Liver (tissue), 9 donors: ENCODE data around the gene PLA2G6. TPM values are rescaled to one million over a fixed set of nuclear protein-coding genes. Genes with fewer than 3 reads are reported as not detected.

Source experiments
- DNase-seq: peaks from one replicate; pipeline ENCODE4 v3.0.0-alpha.2; 2017; ENCODE audit warnings: low spot score
- H3K27ac ChIP-seq, 2 donors: one replicate each; pipeline ENCODE4 v1.7.0; 2013; ENCODE audit warnings: inconsistent platforms in 2 of 2, low read length in 2 of 2, control low read depth in 1 of 2, low read depth in 1 of 2, mild to moderate bottlenecking in 1 of 2
- H3K27me3 ChIP-seq, 4 donors: one replicate each; pipeline versions ENCODE4 v1.6.1 to v1.7.0; 2013; ENCODE audit warnings: low read length in 3 of 4, inconsistent platforms in 1 of 4, mild to moderate bottlenecking in 1 of 4, moderate library complexity in 1 of 4; ENCODE audit not compliant: control insufficient read depth in 4 of 4, insufficient read depth in 4 of 4
- H3K36me3 ChIP-seq, 4 donors: one replicate each; pipeline versions ENCODE4 v1.6.1 to v1.7.0; 2013; ENCODE audit warnings: low read length in 3 of 4, mild to moderate bottlenecking in 3 of 4, low read depth in 1 of 4, moderate library complexity in 1 of 4; ENCODE audit not compliant: control insufficient read depth in 4 of 4, insufficient read depth in 3 of 4
- H3K4me1 ChIP-seq, 4 donors: one replicate each; pipeline versions ENCODE4 v1.6.1 to v1.7.0; 2013; ENCODE audit warnings: low read length in 3 of 4, mild to moderate bottlenecking in 3 of 4, moderate library complexity in 1 of 4; ENCODE audit not compliant: control insufficient read depth in 4 of 4, insufficient read depth in 4 of 4
- H3K4me3 ChIP-seq, 3 donors: one replicate each; pipeline versions ENCODE4 v1.6.1 to v1.7.0; 2013; ENCODE audit warnings: low read length in 3 of 3, control low read depth in 1 of 3, low read depth in 1 of 3, mild to moderate bottlenecking in 1 of 3
- H3K9ac ChIP-seq, 2 donors: one replicate each; pipeline ENCODE4 v1.7.0; 2013; ENCODE audit warnings: low read length in 2 of 2, mild to moderate bottlenecking in 2 of 2, moderate library complexity in 2 of 2, control low read depth in 1 of 2, low read depth in 1 of 2
- H3K9me3 ChIP-seq, 4 donors: one replicate each; pipeline versions ENCODE4 v1.6.1 to v1.7.0; 2013; ENCODE audit warnings: low read length in 3 of 4; ENCODE audit not compliant: control insufficient read depth in 4 of 4
- ATF3 ChIP-seq: IDR thresholded peaks from 2 replicates; pipeline ENCODE4 v1.6.1; 2016; ENCODE audit warnings: antibody characterized with exemption
- CTCF ChIP-seq: fragments of 150-350 bp; IDR thresholded peaks from 2 replicates; pipeline ENCODE4 v1.5.1; 2017; ENCODE audit warnings: improper control_type of control experiment, low read depth, low read length; ENCODE audit not compliant: missing input control
- HNF4A ChIP-seq, 2 donors: conservative IDR thresholded peaks; 2 replicates each; pipeline ENCODE4 v1.6.1; 2016; ENCODE audit warnings: antibody characterized with exemption in 2 of 2, mild to moderate bottlenecking in 2 of 2
- HNF4G ChIP-seq: IDR thresholded peaks from 2 replicates; pipeline ENCODE4 v1.6.1; 2016; ENCODE audit warnings: antibody characterized with exemption
- JUND ChIP-seq, 2 donors: IDR thresholded peaks; 2 replicates each; pipeline ENCODE4 v1.6.1; 2016; ENCODE audit warnings: antibody characterized with exemption in 2 of 2
- NR2F2 ChIP-seq: IDR thresholded peaks from 2 replicates; pipeline ENCODE4 v1.6.1; 2016; ENCODE audit warnings: antibody characterized with exemption
- RAD21 ChIP-seq, 2 donors: IDR thresholded peaks; 2 replicates each; pipeline ENCODE4 v1.6.1; 2016; ENCODE audit warnings: antibody characterized with exemption in 2 of 2, mild to moderate bottlenecking in 2 of 2
- RXRA ChIP-seq, 2 donors: IDR thresholded peaks; 2 replicates each; pipeline ENCODE4 v1.6.1; 2017 to 2018; ENCODE audit warnings: antibody characterized with exemption in 2 of 2, mild to moderate bottlenecking in 1 of 2
- TAF1 ChIP-seq: conservative IDR thresholded peaks from 2 replicates; pipeline ENCODE4 v1.6.1; 2016; ENCODE audit warnings: antibody characterized with exemption, mild to moderate bottlenecking
- YY1 ChIP-seq: IDR thresholded peaks from 2 replicates; pipeline ENCODE4 v1.6.1; 2016; ENCODE audit warnings: antibody characterized with exemption, mild to moderate bottlenecking
- WGBS: extraction: QIAGEN DNeasy Blood & Tissue Kit; methylation state at CpG from one replicate; pipeline ENCODE4 v1.1.7; 2013; 5-methylcytosine and 5-hydroxymethylcytosine counted together
- polyA plus RNA-seq, 2 donors: library from polyadenylated mRNA; stranded (reverse) in 1 of 2; unstranded in 1 of 2; fragments of 200-250 nt in 1 of 2; fragments of >200 nt in 1 of 2; fragmentation: Nextera tagmentation in 1 of 2; extraction: Ambion mirVana in 1 of 2; gene quantifications; one replicate each; pipeline versions ENCODE4 v1.2.1 to v1.2.3, GENCODE V29; 2013 to 2015
- total RNA-seq, 2 donors: library from RNA; depleted of rRNA; stranded (reverse); fragments of >200 nt; gene quantifications; one replicate each; pipeline ENCODE4 v1.2.3, GENCODE V29; 2014
- TF ChIP-seq, protein P1 (sequence below): IDR thresholded peaks from 2 replicates; pipeline ENCODE4 v1.6.1; 2016; ENCODE audit warnings: antibody characterized with exemption
- TF ChIP-seq, protein P2 (sequence below): IDR thresholded peaks from 2 replicates; pipeline ENCODE4 v1.6.1; 2016; ENCODE audit warnings: antibody characterized with exemption, mild to moderate bottlenecking
- donor health status: healthy.
- donor health status: healthy.
- donor health status: healthy.
- donor health status: healthy.
- donor health status: healthy.

PLA2G6 gene
- total and polyA plus RNA-seq, 4 donors, result 5.7 to 9.0 (median 7.2) TPM

- WGBS, result 81% methylated on average over 30 of the region's 30 CpGs
- peaks cover 11 to 25% (median 19%) of the 10 kb centered on the region in 4 donors for H3K4me1 ChIP-seq
- H3K9me3 ChIP-seq, result no peaks in the 10 kb centered on the region
- no peaks in the 10 kb centered on the region for H3K27me3 ChIP-seq
- TF ChIP-seq YY1 (no peak), NR2F2 (no peak), HNF4A (conservative IDR thresholded peaks at IDR 0.05) (no peak), HNF4G (no peak), ATF3 (no peak), TAF1 (no peak), CTCF (no peak)
- TF ChIP-seq, protein P1, sequence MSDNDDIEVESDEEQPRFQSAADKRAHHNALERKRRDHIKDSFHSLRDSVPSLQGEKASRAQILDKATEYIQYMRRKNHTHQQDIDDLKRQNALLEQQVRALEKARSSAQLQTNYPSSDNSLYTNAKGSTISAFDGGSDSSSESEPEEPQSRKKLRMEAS, result no peak
- TF ChIP-seq, protein P2, sequence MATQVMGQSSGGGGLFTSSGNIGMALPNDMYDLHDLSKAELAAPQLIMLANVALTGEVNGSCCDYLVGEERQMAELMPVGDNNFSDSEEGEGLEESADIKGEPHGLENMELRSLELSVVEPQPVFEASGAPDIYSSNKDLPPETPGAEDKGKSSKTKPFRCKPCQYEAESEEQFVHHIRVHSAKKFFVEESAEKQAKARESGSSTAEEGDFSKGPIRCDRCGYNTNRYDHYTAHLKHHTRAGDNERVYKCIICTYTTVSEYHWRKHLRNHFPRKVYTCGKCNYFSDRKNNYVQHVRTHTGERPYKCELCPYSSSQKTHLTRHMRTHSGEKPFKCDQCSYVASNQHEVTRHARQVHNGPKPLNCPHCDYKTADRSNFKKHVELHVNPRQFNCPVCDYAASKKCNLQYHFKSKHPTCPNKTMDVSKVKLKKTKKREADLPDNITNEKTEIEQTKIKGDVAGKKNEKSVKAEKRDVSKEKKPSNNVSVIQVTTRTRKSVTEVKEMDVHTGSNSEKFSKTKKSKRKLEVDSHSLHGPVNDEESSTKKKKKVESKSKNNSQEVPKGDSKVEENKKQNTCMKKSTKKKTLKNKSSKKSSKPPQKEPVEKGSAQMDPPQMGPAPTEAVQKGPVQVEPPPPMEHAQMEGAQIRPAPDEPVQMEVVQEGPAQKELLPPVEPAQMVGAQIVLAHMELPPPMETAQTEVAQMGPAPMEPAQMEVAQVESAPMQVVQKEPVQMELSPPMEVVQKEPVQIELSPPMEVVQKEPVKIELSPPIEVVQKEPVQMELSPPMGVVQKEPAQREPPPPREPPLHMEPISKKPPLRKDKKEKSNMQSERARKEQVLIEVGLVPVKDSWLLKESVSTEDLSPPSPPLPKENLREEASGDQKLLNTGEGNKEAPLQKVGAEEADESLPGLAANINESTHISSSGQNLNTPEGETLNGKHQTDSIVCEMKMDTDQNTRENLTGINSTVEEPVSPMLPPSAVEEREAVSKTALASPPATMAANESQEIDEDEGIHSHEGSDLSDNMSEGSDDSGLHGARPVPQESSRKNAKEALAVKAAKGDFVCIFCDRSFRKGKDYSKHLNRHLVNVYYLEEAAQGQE, result no peak
- no peak for DNase-seq
- no peak overlapping the region for H3K27ac ChIP-seq
- no peak overlapping the region for H3K4me3 ChIP-seq
- H3K9ac ChIP-seq, result no peak overlapping the region
- H3K36me3 ChIP-seq, result no peaks in the 10 kb centered on the region
Measured at GRCh38 chr22:38110863-38111852, 70.5 kb downstream of the PLA2G6 start.

- no peak within 1 kb of the TSS for H3K4me3 ChIP-seq
- H3K27me3 ChIP-seq, result no peaks in the 10 kb centered on the region
- H3K36me3 ChIP-seq, result no peaks in the 10 kb centered on the region
- 80% methylated on average over 19 of the region's 19 CpGs for WGBS
- H3K9ac ChIP-seq, result no peak within 1 kb of the TSS
- DNase-seq, result no peak
- no peak for TF ChIP-seq RXRA (IDR thresholded peaks at IDR 0.05)
- no peak for TF ChIP-seq JUND (IDR thresholded peaks at IDR 0.05)
- TF ChIP-seq NR2F2, result no peak
- TF ChIP-seq RAD21 (IDR thresholded peaks at IDR 0.05), result no peak
- H3K9me3 ChIP-seq, result no peaks in the 10 kb centered on the region
- H3K27ac ChIP-seq, result no peak within 1 kb of the TSS
- peaks cover 11 to 25% (median 19%) of the 10 kb centered on the region in 4 donors for H3K4me1 ChIP-seq
Measured at GRCh38 chr22:38110008-38110862, 71.4 kb downstream of the PLA2G6 start, which contains the start of gene BAIAP2L2. BAIAP2L2 (minus strand) TSS chr22:38110684; CDS start chr22:38110525, 159 bp downstream.
